Mucosa of descending colon (tissue), 3 donors: ENCODE data around the gene NR2F2. TPM values are rescaled to one million over a fixed set of nuclear protein-coding genes. Genes with fewer than 3 reads are reported as not detected.
A peak's percentile ranks its signal among the peaks of the same experiment; 100 is the strongest.

Source experiments
- ATAC-seq: fragments of 200-7000 bp; cut with Tn5 transposase; one replicate; pipeline ENCODE4 v1.9.1; 2020; ENCODE audit warnings: mild to moderate bottlenecking, moderate library complexity
- DNase-seq, 3 donors: peaks; one replicate each; pipeline ENCODE4 v3.0.0-alpha.2; 2020
- H3K36me3 ChIP-seq: fragments of 200-600 bp; one replicate; pipeline ENCODE4 v1.8.0; 2021; ENCODE audit warnings: low read depth, mild to moderate bottlenecking
- H3K4me1 ChIP-seq: fragments of 200-600 bp; one replicate; pipeline ENCODE4 v1.8.0; 2021; ENCODE audit warnings: low read depth, mild to moderate bottlenecking
- H3K4me3 ChIP-seq: fragments of 200-600 bp; one replicate; pipeline ENCODE4 v1.8.0; 2021; ENCODE audit warnings: mild to moderate bottlenecking
- H3K9me3 ChIP-seq: fragments of 200-600 bp; one replicate; pipeline ENCODE4 v1.8.0; 2021; ENCODE audit warnings: mild to moderate bottlenecking
- CTCF ChIP-seq: fragments of 200-600 bp; IDR thresholded peaks from one replicate; pipeline ENCODE4 v1.8.0; 2022; ENCODE audit warnings: antibody characterized with exemption, mild to moderate bottlenecking
- intact Hi-C, 2 donors: fragments of 100-400 bp; cut with DNase I in 1 of 2; cut with micrococcal nuclease in 1 of 2; formaldehyde crosslinking; loops; one replicate each; pipeline versions ENCODE4 v1.11.0 to v1.11.1; 2022; cut with DNase I, micrococcal nuclease
- total RNA-seq, 3 donors: library from RNA; stranded (reverse); fragmentation: NEBNext Ultra II Directional in 2 of 3; extraction: Animal tissue kit (Norgen Biotek cat#: 25700) in 2 of 3; gene quantifications; one replicate each; pipeline versions ENCODE4 v1.2.1 to v1.2.4, GENCODE V29; 2021 to 2023
- donor health status: DM: no; HTN: no; CAD: no; lungs with moderate emphysema.
- donor health status: DM: no; HTN: no; CAD: no.
- donor health status: DM: no; HTN: yes; CAD: no.

The NR2F2 gene
- total RNA-seq, 3 donors from 2014 or later = 31.9 to 79.3 (median 36.8) TPM

- intact Hi-C loops = no loop called here
Measured at GRCh38 chr15:96353930-96354730, 23.6 kb downstream of the NR2F2 start.

DNA sequence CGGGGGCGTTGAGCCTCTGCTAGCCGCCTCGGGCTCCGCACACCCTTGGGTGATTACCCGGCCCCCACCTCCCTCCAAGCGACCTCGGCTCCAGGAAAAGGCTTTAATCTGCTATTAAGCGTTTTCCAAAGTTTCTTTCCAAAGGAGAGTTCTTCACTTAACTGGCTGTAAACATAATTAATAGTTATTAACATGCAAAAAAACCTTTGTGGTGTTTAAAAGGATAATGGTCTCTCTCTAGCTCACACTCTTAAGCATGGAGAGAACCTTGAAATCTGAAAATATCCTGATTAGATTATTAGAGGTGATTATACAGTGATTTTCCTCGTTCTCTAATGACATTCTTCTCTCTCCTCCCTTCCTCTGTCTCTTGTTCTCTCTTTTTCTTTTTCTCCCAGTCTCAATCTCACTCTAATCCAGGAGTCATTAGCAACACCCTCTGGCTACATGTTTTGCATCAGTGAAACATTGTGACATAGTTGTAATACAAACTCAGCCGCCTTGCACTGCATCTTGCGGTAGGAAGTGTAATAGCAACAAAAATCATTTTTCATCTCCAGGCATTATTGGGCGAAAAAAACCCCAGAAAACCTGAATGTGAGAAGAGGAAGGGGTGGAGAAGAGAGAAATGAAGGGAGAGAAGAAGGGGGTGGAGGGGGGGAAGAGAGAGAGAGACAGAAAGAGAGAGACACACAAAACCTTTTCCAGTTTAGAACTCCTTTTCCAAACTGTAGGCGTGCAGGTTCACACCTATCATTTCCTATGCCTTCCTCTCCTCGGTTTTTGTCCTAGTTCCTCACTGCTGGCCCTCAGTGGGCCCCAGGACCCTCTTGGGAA is 24.4 kb downstream of the NR2F2 start:
- Histone ChIP-seq H3K4me1 (peaks cover 16% of the 10 kb centered on the region), H3K36me3 (no peaks in the 10 kb centered on the region), H3K9me3 (no peaks in the 10 kb centered on the region), H3K4me3 (peak overlapping the region; percentile 9)
- ATAC-seq = no peak
- no peak for TF ChIP-seq CTCF
- no peak for DNase-seq
- intact Hi-C loops = no loop called here

More at GRCh38 chr15:96353930-96354730, 23.6 kb downstream of the NR2F2 start:
- Histone ChIP-seq H3K9me3 (no peaks in the 10 kb centered on the region), H3K36me3 (no peaks in the 10 kb centered on the region), H3K4me3 (peak overlapping the region; percentile 9), H3K4me1 (peaks cover 8% of the 10 kb centered on the region)
- no peak for TF ChIP-seq CTCF
- DNase-seq (peak in 1 of 3 donors; percentile 54), ATAC-seq (peak; percentile 34)

DNA sequence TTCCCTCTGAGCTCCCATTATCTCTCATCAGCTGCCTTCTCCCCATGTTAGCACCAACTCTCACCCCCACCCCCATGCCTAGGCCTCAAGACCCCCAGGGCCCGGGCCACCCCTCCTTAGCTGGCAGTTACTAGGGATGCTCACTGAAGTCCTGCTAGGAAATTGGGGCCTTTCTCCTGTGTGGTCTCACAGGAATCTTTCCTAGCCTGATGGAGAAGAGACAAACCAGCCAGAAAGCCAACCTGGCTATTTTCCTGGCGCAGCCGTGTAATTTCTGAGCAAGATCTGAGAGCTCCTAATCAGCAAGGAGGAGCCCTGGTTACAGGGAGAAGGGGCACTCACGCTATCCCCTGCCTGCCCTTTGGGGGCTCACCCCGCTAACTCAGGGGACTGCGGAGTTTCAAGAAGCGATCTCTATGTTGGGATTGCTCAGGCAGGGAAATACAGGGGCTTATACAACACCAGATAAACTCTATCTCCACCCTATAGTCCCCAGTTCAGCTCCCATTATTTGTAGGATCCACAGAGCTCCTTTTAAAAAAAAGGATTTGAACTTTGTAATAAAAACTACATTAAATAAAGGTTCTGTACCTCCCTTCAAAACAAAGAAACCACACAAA is 25.2 kb downstream of the NR2F2 start:
- DNase-seq (no peak), ATAC-seq (no peak)
- Histone ChIP-seq H3K9me3 (no peaks in the 10 kb centered on the region), H3K4me1 (peaks cover 18% of the 10 kb centered on the region), H3K4me3 (no peak overlapping the region), H3K36me3 (no peaks in the 10 kb centered on the region)
- no peak for TF ChIP-seq CTCF
- intact Hi-C loops = no loop called here

- peak; percentile 99 for TF ChIP-seq CTCF
- Histone ChIP-seq H3K9me3 (no peaks in the 10 kb centered on the region), H3K4me3 (no peak overlapping the region), H3K36me3 (no peaks in the 10 kb centered on the region), H3K4me1 (peaks cover 18% of the 10 kb centered on the region)
- intact Hi-C loops = no loop called here
- ATAC-seq = peak; percentile 87
- DNase-seq = peak; percentile 76 to 92 (median 91)
Measured at GRCh38 chr15:96356494-96357455, 26.3 kb downstream of the NR2F2 start.
